HG03135 (cell line): ENCODE measurements around the gene UBE3A.

ENCODE experiments used
- ATAC-seq: cut with Tn5 transposase; IDR thresholded peaks from one replicate; pipeline ENCODE4 v1.9.1; 2021; ENCODE audit warnings: mild to moderate bottlenecking, moderate library complexity; ENCODE audit not compliant: unreplicated experiment

UBE3A gene

DNA sequence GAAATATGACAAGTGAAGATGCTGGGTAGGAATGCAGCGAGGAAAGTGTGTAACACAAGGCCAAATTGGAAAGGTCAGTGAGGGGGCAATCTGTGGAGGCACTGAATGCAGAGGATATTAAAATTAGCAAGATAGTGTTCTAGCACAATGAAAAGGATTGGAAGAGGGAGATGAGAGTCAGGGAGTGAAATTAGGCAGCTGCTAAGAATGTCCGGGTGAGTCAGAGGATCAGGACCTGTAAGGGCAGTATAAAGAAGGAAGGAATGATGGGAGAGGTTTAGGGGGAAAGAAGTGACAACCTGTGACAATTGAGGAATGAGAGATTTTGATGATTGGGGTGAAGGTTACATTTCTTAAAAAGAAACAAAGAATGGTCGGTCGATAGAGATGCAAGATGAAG lies 103.5 kb downstream of the UBE3A start:
- ATAC-seq = no peak

DNA sequence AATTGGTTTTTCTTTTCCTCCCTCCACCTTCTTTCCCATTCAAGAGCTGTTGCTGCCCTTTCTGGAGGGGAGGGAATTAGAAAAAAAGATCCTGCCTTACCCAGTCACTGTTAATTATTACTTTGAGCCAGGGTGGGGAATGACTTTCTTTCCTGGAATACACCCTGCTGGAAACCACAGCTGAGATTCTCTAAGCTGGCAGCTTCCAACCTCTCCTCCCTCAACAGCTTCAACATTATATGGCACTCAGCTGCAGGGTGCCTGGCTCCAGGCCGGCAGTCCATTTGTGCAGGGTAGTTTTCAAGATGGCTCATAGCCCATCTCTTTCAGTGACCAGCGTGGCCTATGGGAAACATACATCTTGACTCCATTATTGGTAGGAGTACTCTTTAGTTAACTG lies 105.8 kb downstream of the UBE3A start:
- ATAC-seq = no peak

DNA sequence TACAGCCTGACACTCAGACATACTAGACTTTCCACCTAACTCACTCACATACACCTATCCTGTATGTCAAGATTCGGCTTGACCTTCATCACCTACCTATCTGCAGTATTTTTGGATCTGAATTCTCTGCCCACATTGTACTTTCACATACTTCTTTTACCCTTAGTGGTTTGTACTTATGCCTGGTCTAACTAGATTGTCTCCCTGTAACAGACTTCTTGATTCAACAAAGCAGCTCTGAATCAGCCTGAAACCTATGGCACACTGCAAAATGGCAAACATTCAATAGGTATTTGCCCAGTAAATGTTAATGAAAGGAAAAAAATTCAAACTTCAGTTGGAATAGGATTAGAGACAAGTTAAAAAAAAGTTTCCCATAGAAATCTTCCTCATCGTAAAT lies 106.5 kb downstream of the UBE3A start:
- ATAC-seq = no peak

DNA sequence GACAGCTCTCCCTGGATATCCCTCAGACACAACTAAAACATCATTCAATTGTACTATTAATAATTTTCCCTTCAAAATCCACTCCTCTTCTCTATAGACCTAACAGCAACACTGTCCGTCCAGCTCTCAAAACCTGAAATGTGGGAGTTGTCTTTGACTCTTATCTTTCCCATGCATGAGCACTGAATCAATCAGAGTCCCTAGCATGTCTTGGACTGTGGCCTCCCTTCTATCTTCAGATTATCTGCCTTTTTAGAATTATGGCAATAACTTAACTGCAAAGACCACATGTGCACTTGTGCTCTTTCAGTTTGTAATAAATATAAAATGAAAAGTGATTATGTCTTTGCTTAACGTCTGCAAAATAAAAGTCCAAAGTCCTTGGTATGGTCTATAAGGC lies 107.0 kb downstream of the UBE3A start:
- no peak for ATAC-seq

GRCh38 chr15:25331404-25331803 lies 107.4 kb downstream of the UBE3A start:
- ATAC-seq = no peak

DNA sequence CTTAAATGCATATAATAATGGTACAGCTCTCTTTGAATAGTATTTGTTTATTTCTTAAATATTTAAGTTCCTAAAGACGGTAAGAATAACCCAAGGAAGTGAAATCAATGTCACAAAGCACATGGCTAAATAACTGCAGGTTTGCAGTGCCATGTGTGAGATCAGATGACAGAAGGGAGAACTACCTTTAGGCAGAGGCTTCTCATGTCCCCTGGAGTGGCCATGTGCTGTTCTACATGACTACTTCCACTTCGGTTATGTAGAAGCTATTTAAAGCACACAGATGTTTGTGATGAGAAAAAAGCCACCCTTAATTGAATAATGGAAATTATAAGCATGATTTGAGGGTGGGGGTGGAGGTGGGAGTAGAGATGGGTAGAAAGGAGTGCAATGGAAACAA lies 109.1 kb downstream of the UBE3A start:
- no peak for ATAC-seq

DNA sequence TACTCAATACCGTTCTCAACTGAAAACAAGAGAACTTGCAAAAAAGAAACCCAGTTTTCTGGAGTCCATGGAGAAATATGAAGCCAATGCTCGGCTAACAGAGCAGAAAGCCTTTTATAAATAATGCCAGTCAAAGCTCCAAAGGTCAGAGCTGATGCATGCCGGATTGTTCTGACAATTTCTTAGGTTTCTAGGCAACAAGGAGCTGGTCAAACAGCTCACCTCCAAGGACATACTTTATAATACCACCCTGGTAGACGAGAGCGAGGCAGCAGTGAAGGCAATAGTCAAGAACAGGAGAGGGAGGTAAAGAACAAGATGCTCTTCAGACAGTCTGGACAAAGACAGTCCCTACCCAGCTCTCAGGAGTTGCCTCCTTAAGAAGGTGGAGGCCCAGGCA lies 111.1 kb downstream of the UBE3A start:
- no peak for ATAC-seq

DNA sequence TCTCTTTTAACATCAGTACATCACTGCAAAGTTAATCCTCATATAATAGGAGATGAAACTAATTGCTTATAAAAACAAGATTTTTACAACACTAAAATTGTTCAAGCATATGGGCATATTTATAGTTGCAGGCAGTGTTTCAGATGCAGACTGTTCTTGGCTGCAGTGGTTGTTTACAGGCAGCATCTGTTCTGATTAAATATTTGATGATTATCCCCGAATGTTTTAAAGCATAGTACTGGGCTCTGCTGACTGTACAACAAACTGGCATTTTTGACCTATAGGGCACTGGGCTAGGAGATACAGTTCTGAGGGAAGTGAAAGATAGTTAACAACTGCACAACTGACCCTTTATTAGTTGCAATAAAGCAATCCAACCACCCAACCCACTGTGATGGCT lies 113.6 kb downstream of the UBE3A start:
- ATAC-seq = no peak

- ATAC-seq = no peak
These were observed 115.4 kb downstream of the UBE3A start for GRCh38 chr15:25323420-25323819.

GRCh38 chr15:25287823-25288222 lies 151.0 kb downstream of the UBE3A start:
- ATAC-seq = no peak
